Lung (tissue), 12 donors: ENCODE data around the gene PPP2R5E. TPM values are rescaled to one million over a fixed set of nuclear protein-coding genes. Genes with fewer than 3 reads are reported as not detected.

Experiments used
- ATAC-seq: fragments of 200-7000 bp; cut with Tn5 transposase; one replicate; pipeline ENCODE4 v1.9.1; 2020; ENCODE audit warnings: moderate number of reproducible peaks; ENCODE audit not compliant: insufficient read depth, low FRiP score
- DNase-seq, 3 donors: peaks; one replicate each; pipeline ENCODE4 v3.0.0-alpha.2; 2013 to 2017
- H3K27ac ChIP-seq, 2 donors: one replicate each; pipeline ENCODE4 v1.5.1; 2013; ENCODE audit warnings: mild to moderate bottlenecking in 2 of 2, moderate library complexity in 2 of 2, control low read depth in 1 of 2, inconsistent platforms in 1 of 2, low read depth in 1 of 2, low read length in 1 of 2
- H3K27me3 ChIP-seq, 3 donors: one replicate each; pipeline ENCODE4 v1.5.1; 2013; ENCODE audit warnings: low read length in 2 of 3; ENCODE audit not compliant: control insufficient read depth in 3 of 3, insufficient read depth in 3 of 3
- H3K36me3 ChIP-seq, 4 donors: one replicate each; pipeline ENCODE4 v1.5.1; 2013; ENCODE audit warnings: low read length in 4 of 4, mild to moderate bottlenecking in 1 of 4, moderate library complexity in 1 of 4; ENCODE audit not compliant: control insufficient read depth in 4 of 4, insufficient read depth in 4 of 4
- H3K4me1 ChIP-seq, 5 donors: one replicate each; pipeline ENCODE4 v1.5.1; 2013; ENCODE audit warnings: low read length in 5 of 5, mild to moderate bottlenecking in 2 of 5, moderate library complexity in 1 of 5; ENCODE audit not compliant: control insufficient read depth in 5 of 5, insufficient read depth in 5 of 5
- H3K4me3 ChIP-seq: one replicate; pipeline ENCODE4 v1.5.1; 2013; ENCODE audit warnings: mild to moderate bottlenecking, control low read depth, moderate library complexity
- H3K9ac ChIP-seq, 2 donors: one replicate each; pipeline ENCODE4 v1.5.1; 2013; ENCODE audit warnings: low read length in 2 of 2, control low read depth in 1 of 2; ENCODE audit not compliant: insufficient read depth in 1 of 2
- H3K9me3 ChIP-seq, 4 donors: one replicate each; pipeline ENCODE4 v1.5.1; 2013; ENCODE audit warnings: low read length in 3 of 4, mild to moderate bottlenecking in 1 of 4, moderate library complexity in 1 of 4; ENCODE audit not compliant: control insufficient read depth in 4 of 4, insufficient read depth in 3 of 4
- CTCF ChIP-seq: IDR thresholded peaks from 2 replicates; pipeline ENCODE4 v1.5.1; 2012; ENCODE audit warnings: mild to moderate bottlenecking; ENCODE audit errors: control extremely low read depth, extremely low read depth
- WGBS, 2 donors: extraction: QIAGEN DNeasy Blood & Tissue Kit; methylation state at CpG; one replicate each; pipeline ENCODE4 v1.1.7; 2013; 5-methylcytosine and 5-hydroxymethylcytosine counted together
- polyA plus RNA-seq, 2 donors: library from polyadenylated mRNA; stranded (reverse); fragments of 200-250 nt; gene quantifications; one replicate each; pipeline ENCODE4 v1.2.1, GENCODE V29; 2013
- total RNA-seq, 2 donors: library from RNA; depleted of rRNA in 1 of 2; stranded (reverse); fragments of >200 nt in 1 of 2; gene quantifications; one replicate each; pipeline ENCODE4 v1.2.1, GENCODE V29; 2014 to 2021
- donor health status: control.
- donor health status: control.
- donor health status: Bipolar disorder and iron deficiency.
- donor health status: healthy.
- donor health status: DM: yes; HTN: yes; CAD: no.

Gene PPP2R5E
- total and polyA plus RNA-seq, 4 donors, result 9.0 to 42.5 (median 25.7) TPM

- H3K9me3 ChIP-seq, result no peaks in the 10 kb centered on the region
- no peak for DNase-seq
- no peak overlapping the region for H3K27ac ChIP-seq
- peaks cover 0 to under 1% (median 0%) of the 10 kb centered on the region in 4 donors for H3K36me3 ChIP-seq
- peaks cover 0 to 8% (median 0%) of the 10 kb centered on the region in 5 donors for H3K4me1 ChIP-seq
- TF ChIP-seq CTCF, result no peak
- no peak for ATAC-seq
- H3K4me3 ChIP-seq, result no peak overlapping the region
- H3K9ac ChIP-seq, result no peak overlapping the region
- 95 to 98% methylated on average over 6 of the region's 6 CpGs for WGBS, 2 donors
- H3K27me3 ChIP-seq, result no peaks in the 10 kb centered on the region
These were observed 116.3 kb downstream of the PPP2R5E start for GRCh38 chr14:63426838-63427352.

DNA sequence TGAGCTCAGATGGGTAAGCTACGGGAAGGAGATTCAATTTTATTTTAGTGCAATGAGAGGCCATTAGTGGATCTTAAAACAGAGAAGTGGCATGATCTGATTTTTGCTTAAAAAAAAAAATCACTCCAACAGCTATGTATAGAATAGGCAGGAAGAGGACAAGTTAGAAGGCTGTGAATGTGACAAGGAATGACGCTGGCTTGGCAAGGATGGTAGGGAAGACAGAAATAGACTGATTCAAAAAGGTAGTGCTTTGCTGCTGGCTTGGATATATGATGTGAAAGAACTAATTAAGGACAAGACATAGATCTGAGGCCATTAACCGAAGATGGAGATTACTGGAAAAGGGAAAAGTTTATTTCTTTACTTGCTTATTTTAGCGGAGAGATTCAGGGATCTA lies 119.3 kb downstream of the PPP2R5E start:
- H3K4me1 ChIP-seq, result peaks cover 0 to 6% (median 0%) of the 10 kb centered on the region in 5 donors
- ATAC-seq (no peak), DNase-seq (no peak)
- H3K27me3 ChIP-seq, result no peaks in the 10 kb centered on the region
- H3K9ac ChIP-seq, result no peak overlapping the region
- no peaks in the 10 kb centered on the region for H3K9me3 ChIP-seq
- H3K36me3 ChIP-seq, result peaks cover 1 to 11% (median 8%) of the 10 kb centered on the region in 4 donors
- H3K4me3 ChIP-seq, result no peak overlapping the region
- 95 to 96% methylated on average over 4 of the region's 4 CpGs for WGBS, 2 donors
- no peak for TF ChIP-seq CTCF
- H3K27ac ChIP-seq, result no peak overlapping the region

GRCh38 chr14:63423381-63423780 lies 119.8 kb downstream of the PPP2R5E start:
- no peak overlapping the region for H3K4me3 ChIP-seq
- 90 to 97% methylated on average over 2 of the region's 2 CpGs for WGBS, 2 donors
- H3K27ac ChIP-seq, result no peak overlapping the region

More at GRCh38 chr14:63423381-63423780, 119.8 kb downstream of the PPP2R5E start:
- Histone ChIP-seq H3K36me3 (peaks cover 1 to 12% (median 8%) of the 10 kb centered on the region in 4 donors), H3K27me3 (no peaks in the 10 kb centered on the region), H3K4me1 (peaks cover 0 to 6% (median 0%) of the 10 kb centered on the region in 5 donors), H3K9me3 (no peaks in the 10 kb centered on the region), H3K9ac (no peak overlapping the region)
- DNase-seq (no peak), ATAC-seq (no peak)
- TF ChIP-seq CTCF, result no peak
